Activated naive CD8-positive, alpha-beta T cell treated with anti-CD3 and anti-CD28 coated beads, Interleukin-2, amount 50 U/mL, for 16 hours (primary cell): ENCODE results near the gene CDC27.
"Not testable (repeated sequence)": the region's sequence is repeated elsewhere in the genome, so short reads cannot be mapped to it uniquely, and the experiment has no call there.

ENCODE experiments used
- DNase-seq: peaks from one replicate; pipeline ENCODE4 v3.0.0-alpha.2; 2020; ENCODE audit warnings: low read depth, low spot score

Gene CDC27

DNA sequence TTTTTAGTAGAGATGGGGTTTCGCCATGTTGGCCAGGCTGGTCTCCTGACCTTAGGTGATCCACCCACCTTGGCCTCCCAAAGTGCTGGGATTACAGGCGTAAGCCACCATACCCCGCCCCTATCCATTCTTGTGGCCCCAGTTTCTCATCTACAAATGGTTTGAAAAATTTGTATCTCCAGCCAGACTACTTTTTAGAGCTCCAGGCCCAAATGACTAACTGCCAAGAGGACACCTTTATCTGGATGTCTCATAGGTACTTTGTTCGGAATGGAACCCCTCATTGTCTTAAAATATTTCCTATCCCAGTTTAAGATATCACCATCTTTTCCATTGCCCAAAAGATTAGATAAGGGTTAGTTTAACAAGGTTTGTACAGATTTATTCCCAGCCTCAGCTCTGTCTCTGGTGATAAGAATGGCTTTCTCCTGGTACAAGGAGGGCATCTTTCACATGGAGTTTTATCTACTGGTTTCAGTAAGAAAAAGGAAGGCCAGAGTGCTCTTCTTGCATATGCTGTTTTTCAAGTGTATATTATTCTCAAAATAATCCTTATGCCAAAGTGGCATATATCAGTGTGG lies 4.9 kb upstream of the CDC27 start:
- no peak for DNase-seq

GRCh38 chr17:47192554-47192953 lies 3.5 kb upstream of the CDC27 start:
- DNase-seq = no peak

DNA sequence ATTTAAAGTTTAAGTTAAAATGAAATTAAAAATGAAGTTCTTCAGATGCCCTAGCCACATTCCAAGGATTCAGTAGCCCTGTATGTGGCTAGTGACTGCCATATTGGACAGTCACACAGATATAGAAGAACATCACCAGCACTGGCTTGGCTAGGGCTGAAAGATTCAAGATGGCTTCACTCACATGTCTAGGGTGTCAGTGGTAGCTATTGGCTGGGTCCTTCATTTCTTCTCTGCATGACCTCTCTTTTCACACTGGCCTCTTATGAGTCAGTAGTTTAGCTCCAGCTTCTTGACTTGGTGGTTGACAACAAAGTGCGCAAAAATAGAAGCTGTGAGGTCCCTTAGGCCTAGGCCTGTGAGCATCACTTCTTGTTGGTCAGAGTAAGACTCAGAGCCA lies 1.7 kb upstream of the CDC27 start:
- no peak for DNase-seq

- DNase-seq = no peak
These were observed 1.1 kb upstream of the CDC27 start for GRCh38 chr17:47190243-47190642.

- DNase-seq = no peak
These were observed 690 bp upstream of the CDC27 start for GRCh38 chr17:47189732-47190237.

DNA sequence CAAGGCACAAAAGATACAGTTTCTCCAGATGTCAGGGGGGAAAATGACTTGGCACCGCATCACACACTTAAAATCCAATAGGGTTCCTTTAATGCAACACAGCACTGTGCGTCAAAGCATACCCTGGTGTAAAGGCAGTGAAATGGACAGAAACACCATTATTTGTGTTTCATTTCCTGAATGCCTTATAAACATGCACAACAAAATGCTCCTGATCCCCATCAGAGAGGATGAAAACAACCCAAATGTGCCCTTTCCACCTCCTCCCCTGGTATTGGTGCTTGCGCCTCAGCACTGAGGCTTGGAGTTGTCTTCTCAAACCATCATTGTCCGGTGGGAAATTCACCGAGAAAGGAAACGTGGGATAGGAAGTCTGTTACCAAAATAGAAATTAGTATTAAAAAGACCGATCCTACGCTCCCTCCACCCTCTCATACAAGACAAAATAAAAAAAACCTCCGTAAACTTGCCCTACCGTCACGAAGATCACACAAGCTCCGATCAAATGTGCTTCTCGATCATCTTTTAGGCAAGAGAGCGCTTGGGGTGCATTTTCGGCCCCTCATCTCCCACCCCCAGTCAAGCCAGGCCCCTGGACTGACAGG lies 722 bp downstream of the CDC27 start:
- DNase-seq = no peak

DNA sequence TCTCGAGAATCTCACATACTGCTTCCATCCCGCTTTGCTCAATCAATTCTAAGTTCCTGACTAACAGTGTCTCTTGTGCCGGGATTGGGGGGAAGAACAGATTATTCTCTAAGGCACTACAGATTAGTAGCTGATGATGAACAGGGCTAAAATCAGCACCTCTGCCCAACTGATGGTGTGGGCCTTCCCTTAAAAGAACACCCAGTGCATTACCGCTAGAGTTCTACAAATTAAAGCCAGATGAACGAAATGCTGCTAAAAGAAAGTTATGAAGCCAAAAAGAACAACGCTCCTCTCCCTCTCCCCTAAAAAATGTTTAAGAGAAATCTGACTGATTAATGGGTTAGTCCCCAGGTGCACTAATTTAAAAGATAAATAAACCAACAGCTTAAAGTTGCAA lies 4.4 kb downstream of the CDC27 start:
- DNase-seq = no peak

DNA sequence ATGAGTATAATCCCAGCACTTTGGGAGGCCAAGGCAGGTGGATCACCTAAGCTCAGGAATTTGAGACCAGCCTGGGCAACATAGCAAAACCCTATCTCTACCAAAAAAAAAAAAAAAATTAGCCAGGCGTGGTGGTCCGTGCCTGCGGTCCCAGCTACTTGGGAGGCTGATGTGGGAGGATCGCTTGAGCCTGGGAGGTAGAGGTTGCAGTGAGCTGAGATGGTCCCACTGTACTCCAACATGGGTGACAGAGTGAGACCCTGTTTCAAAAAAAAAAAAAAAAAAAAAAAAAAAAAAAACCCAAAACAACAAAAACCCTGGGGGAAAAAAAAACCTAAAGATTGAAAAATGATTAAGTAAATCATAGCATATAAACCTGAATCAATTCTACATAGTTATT lies 8.1 kb downstream of the CDC27 start:
- not testable (repeated sequence) for DNase-seq

DNA sequence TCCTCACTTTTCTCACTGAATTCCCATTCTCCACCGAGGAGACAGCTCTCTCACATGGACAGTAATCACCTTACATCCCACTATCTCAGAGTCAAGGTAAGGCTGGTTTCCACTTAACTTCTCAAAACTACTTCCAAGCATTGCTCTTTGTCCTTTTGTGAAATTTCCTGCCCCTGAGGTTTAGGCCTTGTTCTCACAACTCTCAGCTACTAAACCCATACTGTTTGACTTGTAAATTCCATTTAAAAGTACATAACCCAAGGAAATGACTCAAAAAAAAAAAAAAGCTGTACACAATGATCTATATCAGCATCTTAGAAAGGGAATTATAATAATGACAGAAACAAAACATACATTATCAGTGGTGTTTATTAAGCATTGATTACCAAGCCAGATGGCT lies 8.8 kb downstream of the CDC27 start:
- DNase-seq = no peak

DNA sequence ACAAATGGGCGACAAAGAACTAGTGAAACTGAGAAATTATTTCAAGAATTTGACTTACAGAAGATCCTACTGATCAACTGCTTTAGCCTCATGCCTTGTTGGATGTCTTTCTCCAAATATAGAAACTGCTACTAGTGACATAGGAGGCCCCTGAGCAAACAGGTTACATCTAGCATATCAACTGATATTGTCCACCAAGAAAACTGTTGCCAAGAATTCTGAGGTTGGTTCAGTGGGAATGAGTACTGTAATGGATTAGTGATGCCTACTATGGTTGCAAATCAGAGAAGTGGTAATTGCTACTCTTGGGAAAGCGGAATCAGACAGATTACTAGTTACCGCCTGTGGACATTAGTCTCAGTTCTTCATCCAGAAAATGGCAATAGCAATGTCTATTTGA lies 10.0 kb downstream of the CDC27 start:
- no peak for DNase-seq

GRCh38 chr17:47177261-47177660 lies 11.8 kb downstream of the CDC27 start:
- DNase-seq = no peak

GRCh38 chr17:47176389-47176826 lies 12.7 kb downstream of the CDC27 start:
- no peak for DNase-seq

DNA sequence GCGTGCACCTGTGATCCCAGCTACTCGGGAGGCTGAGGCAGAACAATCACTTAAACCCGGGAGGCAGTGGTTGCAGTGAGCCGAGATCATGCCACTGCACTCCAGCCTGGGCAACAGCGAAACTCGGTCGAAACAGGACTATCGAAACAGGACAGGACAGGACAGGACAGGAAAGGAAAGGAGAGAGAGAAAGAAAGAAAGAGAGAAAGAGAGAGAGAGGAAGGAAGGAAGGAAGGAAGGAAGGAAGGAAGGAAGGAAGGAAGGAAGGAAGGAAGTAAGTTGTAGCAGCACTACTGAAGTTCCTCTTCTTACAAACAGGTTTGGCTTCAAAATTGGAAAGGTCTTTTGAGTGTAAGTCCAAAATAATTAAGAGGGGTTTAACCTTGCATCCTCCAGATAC lies 14.3 kb downstream of the CDC27 start:
- not testable (repeated sequence) for DNase-seq

GRCh38 chr17:47172696-47173565 lies 16.2 kb downstream of the CDC27 start:
- DNase-seq = no peak

DNA sequence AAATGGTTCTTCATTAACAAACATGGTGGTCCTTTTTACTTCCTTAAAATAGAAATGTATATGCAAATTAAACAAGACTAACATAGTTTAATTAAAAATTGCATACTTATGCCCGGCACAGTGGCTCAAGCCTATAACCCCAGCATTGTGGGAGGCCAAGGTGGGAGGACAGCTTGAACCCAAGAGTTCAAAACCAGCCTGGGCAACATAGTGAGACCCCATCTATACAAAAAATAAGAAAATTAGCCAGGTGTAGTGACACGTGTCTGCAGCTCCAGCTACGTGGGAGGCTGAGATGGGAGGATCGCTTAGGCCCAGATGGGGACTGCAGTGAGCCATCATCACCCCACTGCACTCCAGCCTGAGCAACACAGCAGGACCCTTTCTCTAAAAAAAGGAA lies 18.4 kb downstream of the CDC27 start:
- no peak for DNase-seq

- not testable (repeated sequence) for DNase-seq
These were observed 20.2 kb downstream of the CDC27 start for GRCh38 chr17:47168896-47169295.

GRCh38 chr17:47166854-47167253 lies 22.2 kb downstream of the CDC27 start:
- not testable (repeated sequence) for DNase-seq

DNA sequence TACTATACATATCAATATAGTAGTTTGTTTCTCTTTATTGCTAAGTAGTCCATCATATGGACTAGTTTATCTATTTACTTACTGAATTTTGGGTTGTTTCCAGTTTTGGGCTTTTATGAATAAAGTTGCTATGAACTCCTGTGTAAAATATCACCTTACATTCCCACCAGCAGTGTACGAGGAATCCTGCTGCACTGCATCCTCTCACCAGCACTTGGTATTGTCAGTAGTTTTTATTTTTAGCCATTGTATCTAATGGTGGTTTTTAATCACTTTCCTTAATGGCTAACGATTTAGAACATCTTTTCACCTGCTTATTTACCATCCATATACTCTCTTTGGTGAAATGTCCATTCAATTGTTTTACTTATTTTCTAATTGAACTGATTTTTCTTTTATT lies 24.0 kb downstream of the CDC27 start:
- DNase-seq = no peak

DNA sequence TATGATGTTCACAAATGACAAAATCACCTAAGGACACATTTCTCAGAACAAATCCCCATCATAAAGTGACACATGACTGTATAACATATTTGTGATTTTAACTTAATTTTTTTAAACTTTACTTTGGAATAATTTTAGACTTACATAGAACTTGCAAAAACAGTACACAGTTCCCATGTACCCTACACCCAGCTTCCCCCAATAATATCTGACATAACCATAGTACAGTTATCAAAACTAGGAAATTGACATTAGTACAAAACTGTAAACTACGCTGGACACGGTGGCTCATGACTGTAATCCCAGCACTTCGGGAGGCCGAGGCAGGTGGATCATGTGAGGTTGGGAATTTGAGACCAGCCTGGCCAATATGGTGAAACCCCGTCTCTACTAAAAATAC lies 24.8 kb downstream of the CDC27 start:
- no peak for DNase-seq

- no peak for DNase-seq
These were observed 27.0 kb downstream of the CDC27 start for GRCh38 chr17:47162013-47162622.

DNA sequence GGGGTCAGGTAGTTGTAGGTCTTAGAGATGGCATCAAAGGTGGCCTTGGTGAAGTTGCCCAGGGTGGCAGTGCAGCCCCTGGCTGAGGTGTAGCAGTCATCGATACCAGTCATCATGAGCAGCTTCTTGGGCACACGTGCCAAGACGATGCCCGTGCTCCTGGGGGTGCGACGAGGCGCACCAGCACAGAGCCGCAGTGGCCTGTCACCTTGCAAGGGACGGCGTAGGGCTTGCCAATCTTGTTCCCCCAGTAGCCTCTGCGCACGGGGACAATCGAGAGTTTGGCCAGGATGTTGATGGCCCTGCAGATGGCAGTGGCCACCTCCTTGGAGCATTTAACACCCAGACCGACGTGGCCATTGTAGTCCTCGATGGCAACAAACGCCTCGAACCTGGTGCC lies 29.8 kb downstream of the CDC27 start:
- no peak for DNase-seq

DNA sequence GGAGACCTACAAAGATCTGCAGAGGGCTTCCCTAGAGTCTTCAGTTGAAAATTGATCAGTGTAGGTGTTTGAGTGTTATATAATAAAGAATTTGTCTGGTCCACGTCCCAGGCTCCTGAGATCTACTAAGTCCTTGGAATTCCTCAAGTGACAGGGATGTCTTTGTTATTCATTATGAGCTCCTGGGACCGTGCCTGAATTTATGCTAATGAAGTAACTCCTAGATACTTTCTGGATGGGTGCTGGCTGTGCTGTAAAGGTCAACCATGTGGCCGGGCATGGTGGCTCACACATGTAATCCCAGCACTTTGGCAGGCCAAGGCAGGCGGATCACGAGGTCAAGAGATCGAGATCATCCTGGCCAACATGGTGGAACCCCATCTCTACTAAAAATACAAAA lies 43.7 kb downstream of the CDC27 start:
- no peak for DNase-seq
